Measurements from ENCODE around the gene DISP1. TPM values are rescaled to one million over a fixed set of nuclear protein-coding genes. Genes with fewer than 3 reads are reported as not detected.

DISP1 gene
- total RNA-seq, 4 donors from 2014 or later, result 4.0 to 19.2 (median 8.4) TPM

DNA sequence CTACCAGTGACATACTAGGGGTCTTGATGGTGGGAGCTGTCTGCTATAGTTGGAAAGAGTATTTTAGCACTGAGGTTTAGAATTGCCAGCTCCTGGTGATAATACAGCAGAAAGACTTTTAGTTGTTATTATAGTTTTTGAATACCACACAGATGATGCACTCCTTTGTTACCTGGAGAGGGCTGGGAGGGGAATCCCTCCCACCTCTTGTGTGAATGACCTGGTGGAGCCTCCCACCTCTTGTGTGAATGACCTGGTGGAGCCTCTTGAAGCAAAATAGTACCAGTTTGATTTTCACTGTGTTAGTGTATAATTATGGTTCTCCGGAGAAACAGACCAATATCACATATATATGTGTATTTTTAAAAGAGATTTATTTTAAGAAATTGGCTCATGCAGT is 3.3 kb downstream of the DISP1 start:
- TF ChIP-seq, protein P1, sequence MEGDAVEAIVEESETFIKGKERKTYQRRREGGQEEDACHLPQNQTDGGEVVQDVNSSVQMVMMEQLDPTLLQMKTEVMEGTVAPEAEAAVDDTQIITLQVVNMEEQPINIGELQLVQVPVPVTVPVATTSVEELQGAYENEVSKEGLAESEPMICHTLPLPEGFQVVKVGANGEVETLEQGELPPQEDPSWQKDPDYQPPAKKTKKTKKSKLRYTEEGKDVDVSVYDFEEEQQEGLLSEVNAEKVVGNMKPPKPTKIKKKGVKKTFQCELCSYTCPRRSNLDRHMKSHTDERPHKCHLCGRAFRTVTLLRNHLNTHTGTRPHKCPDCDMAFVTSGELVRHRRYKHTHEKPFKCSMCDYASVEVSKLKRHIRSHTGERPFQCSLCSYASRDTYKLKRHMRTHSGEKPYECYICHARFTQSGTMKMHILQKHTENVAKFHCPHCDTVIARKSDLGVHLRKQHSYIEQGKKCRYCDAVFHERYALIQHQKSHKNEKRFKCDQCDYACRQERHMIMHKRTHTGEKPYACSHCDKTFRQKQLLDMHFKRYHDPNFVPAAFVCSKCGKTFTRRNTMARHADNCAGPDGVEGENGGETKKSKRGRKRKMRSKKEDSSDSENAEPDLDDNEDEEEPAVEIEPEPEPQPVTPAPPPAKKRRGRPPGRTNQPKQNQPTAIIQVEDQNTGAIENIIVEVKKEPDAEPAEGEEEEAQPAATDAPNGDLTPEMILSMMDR (IDR thresholded peaks at IDR 0.05; ENCODE audit: low read depth), result no peak

DNA sequence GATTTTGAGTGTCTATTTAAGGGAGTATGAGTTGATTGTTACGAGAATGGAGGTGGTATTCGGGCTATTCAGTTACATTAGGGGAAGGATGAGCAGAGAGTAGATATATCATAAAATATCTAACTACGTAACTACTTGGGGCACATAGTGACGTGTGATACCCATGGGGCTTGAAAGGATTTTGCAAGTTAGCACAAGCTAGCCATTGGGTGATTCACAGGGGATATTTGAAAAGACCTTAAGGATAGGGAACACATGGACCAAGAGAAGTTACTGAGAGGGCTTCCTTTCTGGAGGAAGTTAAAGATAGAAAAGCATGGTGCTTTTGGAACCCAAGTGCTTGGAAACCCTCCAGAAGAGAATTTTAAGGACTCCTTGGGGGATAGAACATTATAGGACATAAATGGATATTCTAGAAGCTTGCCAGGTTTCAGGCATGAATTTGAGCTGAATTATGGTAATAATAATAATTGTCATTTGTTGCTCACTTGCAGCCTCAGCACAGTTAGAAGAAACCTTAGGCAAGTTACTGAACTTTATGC is 5.4 kb downstream of the DISP1 start:
- TF ChIP-seq, protein P1 (IDR thresholded peaks at IDR 0.05; ENCODE audit: low read depth), result no peak

DNA sequence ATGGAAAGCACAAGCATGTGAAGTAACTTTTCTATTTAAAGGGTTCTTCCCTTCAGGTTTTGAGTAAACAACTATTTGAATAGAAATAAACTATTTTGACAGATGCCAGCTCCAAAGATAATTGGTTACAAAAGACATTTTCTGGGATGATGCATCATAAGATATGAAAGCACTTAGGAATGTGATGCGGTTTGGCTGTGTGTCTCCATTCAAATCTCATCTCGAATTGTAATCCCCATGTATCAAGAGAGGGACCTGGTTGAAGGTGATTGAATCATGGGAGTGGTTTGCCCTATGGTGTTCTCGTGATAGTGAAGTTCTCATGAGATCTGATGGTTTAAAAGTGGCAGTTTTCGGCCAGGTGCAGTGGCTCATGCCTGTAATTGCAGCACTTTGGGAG is 6.4 kb downstream of the DISP1 start:
- TF ChIP-seq, protein P1 (IDR thresholded peaks at IDR 0.05; ENCODE audit: low read depth), result no peak

DNA sequence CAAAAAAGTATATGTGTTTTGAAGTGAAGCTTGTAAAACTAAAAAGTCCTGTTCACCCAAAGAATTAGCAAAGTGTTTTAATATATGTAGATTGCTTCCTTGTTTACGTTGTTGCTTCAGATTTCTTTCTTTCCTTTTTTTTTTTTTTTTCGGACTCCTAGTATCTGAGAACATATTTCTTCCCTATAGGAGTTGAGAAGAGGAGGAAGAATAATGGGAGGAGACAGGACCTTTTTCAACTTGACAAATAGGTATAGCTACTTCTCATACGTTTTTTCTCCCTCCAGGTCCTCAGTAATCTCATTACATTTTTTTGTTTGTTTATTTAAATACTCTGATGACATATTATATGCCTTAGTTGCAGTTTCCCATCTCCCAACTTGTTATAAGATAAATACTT is 8.9 kb downstream of the DISP1 start:
- TF ChIP-seq, protein P1 (IDR thresholded peaks at IDR 0.05; ENCODE audit: low read depth), result no peak

DNA sequence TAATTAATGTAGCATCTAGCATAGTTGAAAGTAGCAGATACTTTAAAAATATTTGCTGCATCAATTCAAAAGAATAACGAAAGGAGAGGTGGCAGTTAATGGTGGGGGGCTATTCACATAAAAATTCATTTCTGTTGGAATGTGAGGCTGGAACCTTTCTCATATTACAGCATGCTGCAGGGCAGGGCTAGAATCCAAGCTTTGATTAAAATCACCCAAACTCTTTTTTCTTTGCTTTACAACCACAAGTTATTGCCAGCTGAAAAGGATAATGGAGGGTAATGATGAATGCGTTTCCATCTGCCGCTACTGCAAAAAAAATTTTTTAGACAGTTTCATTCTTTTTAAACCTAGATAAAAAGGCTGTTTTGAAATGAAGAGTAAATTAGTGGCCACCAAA is 9.8 kb downstream of the DISP1 start:
- TF ChIP-seq, protein P1 (IDR thresholded peaks at IDR 0.05; ENCODE audit: low read depth), result no peak

DNA sequence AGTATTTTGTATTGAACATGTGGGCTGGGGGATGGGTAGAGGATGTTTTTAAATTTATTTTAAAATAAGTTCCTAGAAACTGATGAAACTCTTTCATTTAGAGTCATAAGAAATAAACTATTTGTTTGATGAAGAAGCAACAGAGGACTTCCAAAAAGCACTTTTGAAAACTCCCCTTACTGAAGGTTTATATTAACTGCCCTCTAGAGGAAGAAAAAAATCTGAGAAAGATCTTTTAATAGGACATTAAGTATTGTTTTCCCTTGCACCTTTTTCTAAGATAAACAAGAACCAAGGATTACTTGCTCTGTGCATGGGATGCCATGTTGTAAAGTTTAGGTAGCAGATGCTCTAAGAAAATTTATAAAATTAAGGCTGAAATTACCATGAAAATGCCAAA is 14.1 kb downstream of the DISP1 start:
- TF ChIP-seq, protein P1 (IDR thresholded peaks at IDR 0.05; ENCODE audit: low read depth), result no peak

DNA sequence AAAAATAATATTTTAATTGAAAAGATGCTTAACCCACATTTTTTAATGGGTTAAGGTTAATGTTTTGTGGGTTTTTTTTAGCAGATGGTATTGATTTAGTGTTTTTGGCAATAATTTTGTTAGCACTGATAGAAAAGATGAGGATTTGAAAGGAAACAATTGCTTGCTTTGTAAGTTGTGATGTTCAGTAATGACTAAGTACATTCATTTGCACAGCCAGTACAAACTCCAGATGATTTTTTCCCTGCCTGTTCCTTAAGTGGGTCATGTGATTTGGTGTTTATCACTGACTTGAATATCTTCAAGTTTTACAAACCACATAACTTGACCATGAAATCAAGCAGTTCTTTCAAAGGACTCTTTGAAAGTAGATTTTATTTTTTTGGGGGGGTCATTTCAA is 15.0 kb downstream of the DISP1 start:
- TF ChIP-seq, protein P1 (IDR thresholded peaks at IDR 0.05; ENCODE audit: low read depth), result no peak

Measured in subcutaneous adipose tissue (tissue), 4 donors.